ENCODE results near the gene CAPG.

CAPG gene

DNA sequence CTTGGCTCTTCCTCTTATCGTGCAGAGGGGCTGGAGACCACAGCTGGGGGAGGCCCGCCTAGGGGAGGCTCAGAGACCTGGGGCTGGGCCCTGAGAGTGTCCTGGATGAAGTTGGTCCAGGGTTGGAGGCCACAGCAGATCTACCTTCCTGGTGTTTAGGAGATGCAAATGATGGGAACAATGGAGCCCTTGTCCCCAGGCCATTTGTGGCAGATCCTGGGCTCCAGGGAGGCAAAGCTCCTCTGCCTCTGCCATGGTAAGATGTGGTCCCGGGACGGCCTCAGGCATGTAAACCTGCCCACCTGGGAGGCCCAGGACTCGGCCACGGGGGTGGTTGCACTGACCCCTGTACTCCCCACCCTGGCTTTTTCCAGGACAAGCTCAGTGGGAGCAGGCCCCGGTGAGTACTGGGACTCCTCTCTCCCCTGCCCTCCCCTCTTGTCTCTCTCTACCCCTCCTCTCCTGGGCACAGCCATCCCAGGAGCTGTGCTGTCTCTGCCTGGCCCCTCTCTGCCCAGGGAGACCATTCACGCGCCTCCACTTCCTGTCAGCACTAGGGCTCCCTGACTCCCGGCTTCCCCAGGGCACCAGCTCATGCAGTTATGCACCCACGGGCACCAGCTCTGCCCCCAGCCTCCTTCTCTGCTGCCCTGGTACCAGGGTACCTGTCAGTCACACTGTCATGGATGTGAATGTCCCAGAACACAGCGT lies 19.2 kb upstream of the CAPG start:
- H3K4me2 ChIP-seq (ENCODE audit: low read length): no peak overlapping the region
- H3K4me3 ChIP-seq (ENCODE audit: low read length): no peak overlapping the region
- peaks cover 48% of the 10 kb centered on the region for H3K4me1 ChIP-seq (ENCODE audit: control insufficient read depth, insufficient read depth, low read length)
- no peak overlapping the region for H3K9ac ChIP-seq (ENCODE audit: low read depth, low read length)
- no peaks in the 10 kb centered on the region for H3K27me3 ChIP-seq (ENCODE audit: control insufficient read depth, insufficient read depth, low read length)
- H3K36me3 ChIP-seq (ENCODE audit: insufficient read depth, low read length): no peaks in the 10 kb centered on the region
- H3K9me3 ChIP-seq (replicated peaks; ENCODE audit: low read length): no peaks in the 10 kb centered on the region

- Histone ChIP-seq H3K9ac (ENCODE audit: low read depth, low read length) (no peak overlapping the region), H3K27me3 (ENCODE audit: control insufficient read depth, insufficient read depth, low read length) (no peaks in the 10 kb centered on the region), H3K4me1 (ENCODE audit: control insufficient read depth, insufficient read depth, low read length) (peaks cover 42% of the 10 kb centered on the region), H3K4me2 (ENCODE audit: low read length) (no peak overlapping the region), H3K9me3 (replicated peaks; ENCODE audit: low read length) (no peaks in the 10 kb centered on the region), H3K36me3 (ENCODE audit: insufficient read depth, low read length) (no peaks in the 10 kb centered on the region), H3K4me3 (ENCODE audit: low read length) (no peak overlapping the region)
These were observed 18.2 kb upstream of the CAPG start for GRCh38 chr2:85428343-85428881.

- no peaks in the 10 kb centered on the region for H3K27me3 ChIP-seq (ENCODE audit: control insufficient read depth, insufficient read depth, low read length)
- no peak overlapping the region for H3K4me2 ChIP-seq (ENCODE audit: low read length)
- H3K4me1 ChIP-seq (ENCODE audit: control insufficient read depth, insufficient read depth, low read length): peaks cover 34% of the 10 kb centered on the region
- H3K9ac ChIP-seq (ENCODE audit: low read depth, low read length): no peak overlapping the region
- H3K36me3 ChIP-seq (ENCODE audit: insufficient read depth, low read length): no peaks in the 10 kb centered on the region
- H3K9me3 ChIP-seq (replicated peaks; ENCODE audit: low read length): no peaks in the 10 kb centered on the region
- H3K4me3 ChIP-seq (ENCODE audit: low read length): no peak overlapping the region
These were observed 17.2 kb upstream of the CAPG start for GRCh38 chr2:85427300-85427835.

DNA sequence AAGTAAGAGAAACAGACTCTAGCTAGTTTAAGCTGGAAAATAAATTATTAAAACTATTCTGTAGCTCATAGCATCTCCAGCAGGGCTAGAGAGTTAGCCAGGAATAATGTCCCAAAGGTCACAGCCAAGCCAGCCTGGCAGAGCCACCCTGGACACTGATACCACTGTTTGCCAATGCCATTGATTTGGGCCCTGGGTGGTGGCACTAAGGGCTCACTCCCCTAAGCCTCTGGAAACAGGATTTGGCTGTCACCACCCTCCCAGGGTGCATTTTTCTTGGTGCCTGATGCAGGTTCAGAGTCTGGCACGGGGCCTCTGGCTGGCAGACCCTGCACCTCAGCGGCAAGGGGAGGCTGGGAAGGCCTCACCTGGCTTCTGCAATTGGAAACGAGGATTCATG lies 15.4 kb upstream of the CAPG start:
- H3K4me2 ChIP-seq (ENCODE audit: low read length): no peak overlapping the region
- no peaks in the 10 kb centered on the region for H3K27me3 ChIP-seq (ENCODE audit: control insufficient read depth, insufficient read depth, low read length)
- no peaks in the 10 kb centered on the region for H3K9me3 ChIP-seq (replicated peaks; ENCODE audit: low read length)
- H3K4me1 ChIP-seq (ENCODE audit: control insufficient read depth, insufficient read depth, low read length): peaks cover 33% of the 10 kb centered on the region
- H3K36me3 ChIP-seq (ENCODE audit: insufficient read depth, low read length): no peaks in the 10 kb centered on the region
- H3K4me3 ChIP-seq (ENCODE audit: low read length): no peak overlapping the region
- no peak overlapping the region for H3K9ac ChIP-seq (ENCODE audit: low read depth, low read length)

DNA sequence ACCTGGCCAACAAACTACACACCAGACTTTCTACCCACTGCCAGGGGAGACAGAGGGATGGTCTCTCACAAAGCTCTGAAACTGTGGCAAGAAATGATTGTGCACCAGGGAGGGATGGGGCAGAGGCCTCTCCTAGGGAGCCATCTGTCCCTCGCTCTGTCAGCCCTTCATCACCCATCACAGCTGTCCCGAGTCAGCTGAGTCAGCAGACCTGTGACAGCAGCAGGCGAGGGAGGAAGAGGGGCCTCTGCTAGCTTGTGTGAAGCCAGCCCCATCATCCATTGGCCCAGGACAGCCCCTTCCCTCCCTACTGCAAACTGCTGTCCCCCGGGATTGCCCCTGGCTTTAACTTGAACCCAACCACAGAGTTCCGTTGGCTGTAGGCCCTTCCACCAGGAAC lies 13.4 kb upstream of the CAPG start:
- H3K36me3 ChIP-seq (ENCODE audit: insufficient read depth, low read length): no peaks in the 10 kb centered on the region
- H3K27me3 ChIP-seq (ENCODE audit: control insufficient read depth, insufficient read depth, low read length): no peaks in the 10 kb centered on the region
- H3K4me1 ChIP-seq (ENCODE audit: control insufficient read depth, insufficient read depth, low read length): peaks cover 33% of the 10 kb centered on the region
- no peak overlapping the region for H3K9ac ChIP-seq (ENCODE audit: low read depth, low read length)
- no peaks in the 10 kb centered on the region for H3K9me3 ChIP-seq (replicated peaks; ENCODE audit: low read length)
- no peak overlapping the region for H3K4me2 ChIP-seq (ENCODE audit: low read length)
- H3K4me3 ChIP-seq (ENCODE audit: low read length): no peak overlapping the region

DNA sequence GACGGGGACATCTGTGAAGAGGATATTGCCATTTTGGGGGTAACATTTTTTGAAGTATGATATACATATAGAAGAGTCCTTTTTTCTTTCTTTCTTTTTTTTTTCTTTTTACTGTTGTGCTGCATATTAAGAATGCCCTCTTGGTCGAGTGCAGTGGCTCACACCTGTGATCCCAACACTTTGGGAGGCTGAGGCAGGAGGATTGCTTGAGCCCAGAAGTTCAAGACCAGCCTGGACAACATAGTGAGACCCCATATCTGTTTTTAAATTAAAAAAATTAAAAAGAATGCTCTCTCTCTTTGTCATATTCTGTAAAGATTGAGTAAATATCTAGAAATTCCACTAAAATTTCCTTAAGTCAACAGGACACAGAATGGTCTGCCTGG lies 11.9 kb upstream of the CAPG start:
- Histone ChIP-seq H3K9ac (ENCODE audit: low read depth, low read length) (no peak overlapping the region), H3K27me3 (ENCODE audit: control insufficient read depth, insufficient read depth, low read length) (no peaks in the 10 kb centered on the region), H3K36me3 (ENCODE audit: insufficient read depth, low read length) (no peaks in the 10 kb centered on the region), H3K4me3 (ENCODE audit: low read length) (no peak overlapping the region), H3K4me1 (ENCODE audit: control insufficient read depth, insufficient read depth, low read length) (peaks cover 36% of the 10 kb centered on the region), H3K4me2 (ENCODE audit: low read length) (no peak overlapping the region), H3K9me3 (replicated peaks; ENCODE audit: low read length) (no peaks in the 10 kb centered on the region)

GRCh38 chr2:85421260-85422071 lies 11.3 kb upstream of the CAPG start:
- H3K4me3 ChIP-seq (ENCODE audit: low read length): no peak overlapping the region
- peak overlapping the region; percentile 47 for H3K9ac ChIP-seq (ENCODE audit: low read depth, low read length)

DNA sequence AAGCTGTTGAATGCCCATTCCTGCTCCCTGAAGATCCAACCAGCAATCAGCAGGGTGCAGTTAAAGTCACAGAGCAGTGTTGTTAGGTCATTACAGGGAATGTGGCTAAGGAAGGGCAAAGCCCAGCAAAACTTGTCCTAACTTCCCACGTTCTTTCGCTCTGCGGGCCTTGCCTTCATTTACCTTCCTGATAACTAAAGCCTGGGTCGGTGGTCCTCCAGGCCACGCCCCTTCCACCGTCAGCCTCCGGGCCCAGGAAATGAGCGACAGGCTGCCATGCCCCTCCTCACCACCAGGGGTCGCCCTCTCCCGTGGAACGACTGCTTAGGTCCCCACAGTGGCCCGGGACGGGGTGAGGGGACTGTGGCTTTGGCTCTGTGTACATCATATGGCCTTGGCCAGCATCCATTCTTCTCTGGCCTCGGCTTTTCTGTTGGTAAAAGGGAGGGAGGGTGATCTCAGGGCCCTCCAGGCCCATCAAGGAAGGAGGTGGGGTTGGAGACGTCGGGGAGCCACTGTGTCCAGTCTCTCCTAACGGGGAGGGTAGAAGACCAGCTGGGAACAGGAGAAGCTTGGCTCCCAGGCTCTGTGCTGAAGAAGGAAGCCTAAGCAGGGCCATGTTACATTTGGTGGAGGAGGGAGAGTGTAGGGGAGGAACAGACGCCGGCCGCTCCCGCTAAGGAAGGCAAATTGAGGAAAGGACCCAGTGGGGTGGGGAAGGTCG lies 10.5 kb upstream of the CAPG start:
- Histone ChIP-seq H3K4me1 (ENCODE audit: control insufficient read depth, insufficient read depth, low read length) (peaks cover 36% of the 10 kb centered on the region), H3K27me3 (ENCODE audit: control insufficient read depth, insufficient read depth, low read length) (no peaks in the 10 kb centered on the region), H3K9me3 (replicated peaks; ENCODE audit: low read length) (no peaks in the 10 kb centered on the region), H3K9ac (ENCODE audit: low read depth, low read length) (peak overlapping the region; percentile 47), H3K4me2 (ENCODE audit: low read length) (peak overlapping the region; percentile 67), H3K4me3 (ENCODE audit: low read length) (peak overlapping the region; percentile 28), H3K36me3 (ENCODE audit: insufficient read depth, low read length) (no peaks in the 10 kb centered on the region)

More at GRCh38 chr2:85421260-85422071, 11.3 kb upstream of the CAPG start:
- Histone ChIP-seq H3K27me3 (ENCODE audit: control insufficient read depth, insufficient read depth, low read length) (no peaks in the 10 kb centered on the region), H3K9me3 (replicated peaks; ENCODE audit: low read length) (no peaks in the 10 kb centered on the region), H3K4me1 (ENCODE audit: control insufficient read depth, insufficient read depth, low read length) (peaks cover 36% of the 10 kb centered on the region), H3K36me3 (ENCODE audit: insufficient read depth, low read length) (no peaks in the 10 kb centered on the region), H3K4me2 (ENCODE audit: low read length) (peak overlapping the region; percentile 67)

GRCh38 chr2:85419009-85419675 lies 9.0 kb upstream of the CAPG start:
- Histone ChIP-seq H3K4me3 (ENCODE audit: low read length) (peak overlapping the region; percentile 87), H3K9me3 (replicated peaks; ENCODE audit: low read length) (no peaks in the 10 kb centered on the region), H3K27me3 (ENCODE audit: control insufficient read depth, insufficient read depth, low read length) (no peaks in the 10 kb centered on the region), H3K4me2 (ENCODE audit: low read length) (peak overlapping the region; percentile 94), H3K9ac (ENCODE audit: low read depth, low read length) (peak overlapping the region; percentile 92), H3K36me3 (ENCODE audit: insufficient read depth, low read length) (no peaks in the 10 kb centered on the region), H3K4me1 (ENCODE audit: control insufficient read depth, insufficient read depth, low read length) (peaks cover 37% of the 10 kb centered on the region)

GRCh38 chr2:85418132-85419008 lies 8.2 kb upstream of the CAPG start, which contains the start of gene SH2D6:
Gene SH2D6 (plus strand): TSS chr2:85418714. CDS start chr2:85429466, 10,752 bp downstream.
- Histone ChIP-seq H3K9me3 (replicated peaks; ENCODE audit: low read length) (no peaks in the 10 kb centered on the region), H3K36me3 (ENCODE audit: insufficient read depth, low read length) (no peaks in the 10 kb centered on the region), H3K4me3 (ENCODE audit: low read length) (peak within 1 kb of the TSS; percentile 87), H3K4me1 (ENCODE audit: control insufficient read depth, insufficient read depth, low read length) (peaks cover 40% of the 10 kb centered on the region), H3K4me2 (ENCODE audit: low read length) (peak within 1 kb of the TSS; percentile 94), H3K9ac (ENCODE audit: low read depth, low read length) (peak within 1 kb of the TSS; percentile 92), H3K27me3 (ENCODE audit: control insufficient read depth, insufficient read depth, low read length) (no peaks in the 10 kb centered on the region)
